Spleen (tissue), 11 donors: ENCODE measurements around the gene EIF4H. TPM values are rescaled to one million over a fixed set of nuclear protein-coding genes. Genes with fewer than 3 reads are reported as not detected.
A peak's percentile ranks its signal among the peaks of the same experiment; 100 is the strongest.

Experiments used
- DNase-seq: peaks from one replicate; pipeline ENCODE4 v3.0.0-alpha.2; 2020
- H3K27ac ChIP-seq, 8 donors: fragments of 200-600 bp; sonication (generic) in 7 of 8; 1 replicate in 4 of 8; 2 replicates in 4 of 8; pipeline versions ENCODE4 v1.5.0 to v1.8.0; 2016 to 2021; ENCODE audit warnings: inconsistent platforms in 4 of 8, mild to moderate bottlenecking in 4 of 8, moderate library complexity in 1 of 8
- H3K27me3 ChIP-seq, 7 donors: fragments of 200-600 bp; sonication (generic) in 6 of 7; replicated peaks in 1 of 7; 1 replicate in 4 of 7; 2 replicates in 3 of 7; pipeline versions ENCODE4 v1.5.0 to v1.8.0; 2016 to 2021; ENCODE audit warnings: inconsistent platforms in 3 of 7, mild to moderate bottlenecking in 1 of 7
- H3K36me3 ChIP-seq, 6 donors: fragments of 200-600 bp; sonication (generic) in 5 of 6; 1 replicate in 4 of 6; 2 replicates in 2 of 6; pipeline versions ENCODE4 v1.5.0 to v1.8.0; 2016 to 2021; ENCODE audit warnings: inconsistent platforms in 2 of 6
- H3K4me1 ChIP-seq, 6 donors: fragments of 200-600 bp; sonication (generic) in 5 of 6; 1 replicate in 3 of 6; 2 replicates in 3 of 6; pipeline versions ENCODE4 v1.5.0 to v1.8.0; 2016 to 2021; ENCODE audit warnings: inconsistent platforms in 3 of 6
- H3K4me3 ChIP-seq, 8 donors: fragments of 200-600 bp; sonication (generic) in 7 of 8; 1 replicate in 4 of 8; 2 replicates in 4 of 8; pipeline versions ENCODE4 v1.5.0 to v1.8.0; 2016 to 2021; ENCODE audit warnings: inconsistent platforms in 4 of 8, mild to moderate bottlenecking in 4 of 8, moderate library complexity in 2 of 8
- H3K9me3 ChIP-seq, 8 donors: fragments of 200-600 bp; sonication (generic) in 7 of 8; 1 replicate in 4 of 8; 2 replicates in 4 of 8; pipeline versions ENCODE4 v1.5.0 to v1.8.0; 2016 to 2021; ENCODE audit warnings: inconsistent platforms in 4 of 8
- POLR2A ChIP-seq, 3 donors: fragments of 450-650 bp; IDR thresholded peaks; one replicate each; pipeline ENCODE4 v1.5.1; 2017; ENCODE audit warnings: antibody characterized with exemption in 3 of 3, mild to moderate bottlenecking in 1 of 3
- POLR2AphosphoS5 ChIP-seq, 3 donors: sonication (generic); formaldehyde crosslinking; IDR thresholded peaks; one replicate each; pipeline ENCODE4 v1.5.1; 2017; ENCODE audit warnings: antibody characterized with exemption in 3 of 3
- WGBS, 5 donors: extraction: QIAGEN DNeasy Blood & Tissue Kit in 3 of 5; methylation state at CpG; one replicate each; pipeline versions ENCODE4 v1.1.5 to v1.1.7; 2013 to 2018; 5-methylcytosine and 5-hydroxymethylcytosine counted together
- intact Hi-C: fragments of 100-400 bp; cut with DNase I; formaldehyde crosslinking; loops from one replicate; pipeline ENCODE4 v1.15.0; 2023; ENCODE audit warnings: low total_unique reads
- polyA plus RNA-seq, 3 donors: library from polyadenylated mRNA; stranded (reverse); fragments of 200-250 nt; gene quantifications; one replicate each; pipeline ENCODE4 v1.2.1, GENCODE V29; 2013
- total RNA-seq, 7 donors: library from RNA; depleted of rRNA in 3 of 7; stranded (reverse); fragments of >200 nt in 3 of 7; fragmentation: NEBNext Ultra II Directional in 4 of 7; extraction: Animal tissue kit (Norgen Biotek cat#: 25700) in 4 of 7; gene quantifications; one replicate each; pipeline versions ENCODE4 v1.1.0 to v1.2.1, GENCODE V29; 2016 to 2021
- TF ChIP-seq, protein P1 (sequence below), 11 experiments: fragments of 200-600 bp in 7 of 11; fragments of 450-650 bp in 4 of 11; sonication (generic) in 4 of 11; IDR thresholded peaks in 8 of 11; conservative IDR thresholded peaks in 3 of 11; 1 replicate in 7 of 11; 2 replicates in 4 of 11; pipeline versions ENCODE4 v1.4.0 to v1.8.0; 2016 to 2021; ENCODE audit warnings: antibody characterized with exemption in 11 of 11, inconsistent platforms in 4 of 11, mild to moderate bottlenecking in 1 of 11
- donor health status: healthy with polysubstance abuse.
- donor health status: DM: no; HTN: no; CAD: no; lungs with moderate emphysema.
- donor health status: DM: no; HTN: no; CAD: no.
- donor health status: Bipolar disorder and iron deficiency.
- donor health status: healthy.
- donor health status: DM: no; HTN: no; CAD: no.
- donor health status: DM: yes; HTN: yes; CAD: no.

EIF4H gene
- total and polyA plus RNA-seq, 10 donors, result 75.5 to 224 (median 185) TPM

DNA sequence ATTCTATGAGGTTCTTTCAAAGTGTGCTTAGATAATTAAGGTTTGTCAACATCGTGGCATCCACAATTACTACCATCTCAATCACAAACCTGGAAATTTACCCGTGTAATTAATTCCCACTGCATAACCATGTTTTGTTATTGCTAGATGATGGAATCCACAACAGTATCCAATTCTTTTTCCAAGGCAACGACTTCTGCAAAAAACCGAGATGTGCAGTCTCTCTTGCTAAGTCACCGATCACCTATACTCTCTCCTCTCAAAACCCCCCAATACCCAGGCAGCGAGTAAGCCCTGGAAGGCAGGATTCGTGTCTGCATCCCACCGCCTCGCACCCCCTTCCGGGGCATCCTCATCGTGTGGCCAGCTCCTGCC is 678 bp upstream of the EIF4H start:
- intact Hi-C loops, result loop anchor here (5.0 kb wide), 1 partner anchor 91 kb away; the partner anchor contains the start of gene LIMK1
- H3K27me3 ChIP-seq, result no peaks in the 10 kb centered on the region
- no peaks in the 10 kb centered on the region for H3K9me3 ChIP-seq
- WGBS, 5 donors, result 3 to 5% (median 4%) methylated on average over 11 of the region's 11 CpGs
- no peak for DNase-seq
- TF ChIP-seq, protein P1, sequence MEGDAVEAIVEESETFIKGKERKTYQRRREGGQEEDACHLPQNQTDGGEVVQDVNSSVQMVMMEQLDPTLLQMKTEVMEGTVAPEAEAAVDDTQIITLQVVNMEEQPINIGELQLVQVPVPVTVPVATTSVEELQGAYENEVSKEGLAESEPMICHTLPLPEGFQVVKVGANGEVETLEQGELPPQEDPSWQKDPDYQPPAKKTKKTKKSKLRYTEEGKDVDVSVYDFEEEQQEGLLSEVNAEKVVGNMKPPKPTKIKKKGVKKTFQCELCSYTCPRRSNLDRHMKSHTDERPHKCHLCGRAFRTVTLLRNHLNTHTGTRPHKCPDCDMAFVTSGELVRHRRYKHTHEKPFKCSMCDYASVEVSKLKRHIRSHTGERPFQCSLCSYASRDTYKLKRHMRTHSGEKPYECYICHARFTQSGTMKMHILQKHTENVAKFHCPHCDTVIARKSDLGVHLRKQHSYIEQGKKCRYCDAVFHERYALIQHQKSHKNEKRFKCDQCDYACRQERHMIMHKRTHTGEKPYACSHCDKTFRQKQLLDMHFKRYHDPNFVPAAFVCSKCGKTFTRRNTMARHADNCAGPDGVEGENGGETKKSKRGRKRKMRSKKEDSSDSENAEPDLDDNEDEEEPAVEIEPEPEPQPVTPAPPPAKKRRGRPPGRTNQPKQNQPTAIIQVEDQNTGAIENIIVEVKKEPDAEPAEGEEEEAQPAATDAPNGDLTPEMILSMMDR (IDR thresholded peaks at IDR 0.05 in 8 of 11, conservative IDR thresholded peaks at IDR 0.05 in 3 of 11), result no peak
- TF ChIP-seq POLR2A (IDR thresholded peaks at IDR 0.05) (no peak), POLR2AphosphoS5 (IDR thresholded peaks at IDR 0.05) (no peak)
- peaks cover 0 to 26% (median 0%) of the 10 kb centered on the region in 6 donors for H3K36me3 ChIP-seq
- H3K4me1 ChIP-seq, result peaks cover 39 to 57% (median 48%) of the 10 kb centered on the region in 6 donors
- H3K27ac ChIP-seq, result peak overlapping the region; percentile 86 to 97 (median 94)
- H3K4me3 ChIP-seq, result peak overlapping the region; percentile 81 to 98 (median 90)

DNA sequence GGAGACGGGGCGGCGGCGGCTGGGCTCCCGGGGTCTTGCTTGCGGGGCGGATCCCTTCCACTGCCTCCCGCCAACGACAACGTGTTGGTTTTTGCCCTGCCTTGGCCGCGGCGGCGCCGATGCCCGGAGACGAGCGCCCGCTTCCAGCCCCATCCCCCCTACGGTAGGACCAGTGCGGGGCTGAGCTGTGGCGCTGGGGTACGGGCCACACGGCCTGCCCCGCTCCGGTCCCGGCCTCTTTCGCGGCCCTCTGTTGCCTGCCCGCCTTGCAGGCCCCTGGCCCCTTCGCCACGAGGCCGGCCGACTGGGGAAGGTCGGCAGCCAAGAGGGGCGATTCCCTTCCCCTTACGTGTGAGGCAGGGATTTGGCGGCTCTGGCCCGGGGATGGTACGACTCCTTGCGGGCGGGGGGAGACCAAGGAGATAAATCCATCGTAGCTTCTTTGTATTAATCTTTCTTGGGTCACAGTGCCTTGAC is 488 bp downstream of the EIF4H start:
- Histone ChIP-seq H3K9me3 (no peaks in the 10 kb centered on the region), H3K36me3 (peaks cover 0 to 37% (median 5%) of the 10 kb centered on the region in 6 donors), H3K4me3 (peak overlapping the region; percentile 81 to 98 (median 90)), H3K27me3 (no peaks in the 10 kb centered on the region), H3K27ac (peak overlapping the region; percentile 86 to 97 (median 94)), H3K4me1 (peaks cover 50 to 68% (median 60%) of the 10 kb centered on the region in 6 donors)
- WGBS, 5 donors, result 0 to 1% (median 1%) methylated on average over 23 to 43 of the region's 43 CpGs
- DNase-seq, result no peak
- TF ChIP-seq POLR2AphosphoS5 (IDR thresholded peaks at IDR 0.05), result no peak
- TF ChIP-seq, protein P1 (IDR thresholded peaks at IDR 0.05 in 8 of 11, conservative IDR thresholded peaks at IDR 0.05 in 3 of 11), result no peak
- TF ChIP-seq POLR2A (IDR thresholded peaks at IDR 0.05), result no peak
- intact Hi-C loops, result loop anchor here (5.0 kb wide), 1 partner anchor 92 kb away; the partner anchor contains the start of gene LIMK1

DNA sequence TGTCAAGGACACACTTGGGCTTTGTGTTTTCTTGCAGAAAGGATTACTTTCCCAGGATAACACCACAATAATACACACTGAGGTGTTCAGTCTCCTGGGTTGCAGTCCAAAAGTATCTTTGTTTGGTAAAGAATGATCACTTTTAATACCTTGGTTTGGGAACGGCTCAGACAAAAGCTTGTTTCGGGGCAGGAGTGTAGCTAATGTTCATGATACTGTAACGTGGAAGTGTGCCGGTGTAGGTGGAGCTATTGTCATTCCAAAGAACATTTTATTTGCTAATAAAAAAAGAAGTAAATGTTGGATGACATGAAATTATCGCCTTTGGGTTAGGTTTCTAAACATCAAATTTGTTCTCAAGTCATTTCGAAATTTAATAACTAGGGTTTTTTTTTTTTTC is 1.2 kb downstream of the EIF4H start:
- Histone ChIP-seq H3K4me3 (peak overlapping the region; percentile 81 to 98 (median 90)), H3K27ac (peak overlapping the region in 5 of 8 donors; percentile 93 to 97 (median 96)), H3K27me3 (no peaks in the 10 kb centered on the region), H3K4me1 (peaks cover 57 to 75% (median 67%) of the 10 kb centered on the region in 6 donors), H3K9me3 (no peaks in the 10 kb centered on the region), H3K36me3 (peaks cover 0 to 44% (median 7%) of the 10 kb centered on the region in 6 donors)
- TF ChIP-seq, protein P1 (IDR thresholded peaks at IDR 0.05 in 8 of 11, conservative IDR thresholded peaks at IDR 0.05 in 3 of 11), result no peak
- no peak for TF ChIP-seq POLR2AphosphoS5 (IDR thresholded peaks at IDR 0.05)
- no peak for TF ChIP-seq POLR2A (IDR thresholded peaks at IDR 0.05)
- 9 to 21% (median 10%) methylated on average over 6 of the region's 6 CpGs for WGBS, 5 donors
- intact Hi-C loops, result no loop called here
- DNase-seq, result no peak

DNA sequence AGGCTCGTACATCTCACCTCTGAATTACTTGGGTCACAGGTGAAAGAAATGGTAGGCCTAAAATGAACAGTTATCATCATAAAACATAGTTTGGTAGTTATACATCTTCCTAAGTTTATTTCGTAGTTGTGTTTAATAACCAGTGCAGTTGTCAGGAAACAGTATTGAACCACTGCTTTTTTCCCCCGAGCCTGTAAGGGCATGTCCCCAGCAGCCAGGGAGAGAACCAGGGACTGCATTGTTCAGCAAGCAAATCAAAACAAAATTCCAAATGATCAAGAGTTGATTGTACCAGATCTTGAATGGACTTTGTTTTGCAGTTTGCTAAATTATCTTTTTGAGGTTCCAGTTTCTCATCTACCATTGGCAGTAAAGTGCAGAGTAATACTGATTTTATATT is 2.4 kb downstream of the EIF4H start:
- peak overlapping the region in 1 of 8 donors; percentile 96 for H3K4me3 ChIP-seq
- TF ChIP-seq POLR2A (IDR thresholded peaks at IDR 0.05), result no peak
- TF ChIP-seq, protein P1 (IDR thresholded peaks at IDR 0.05 in 8 of 11, conservative IDR thresholded peaks at IDR 0.05 in 3 of 11), result no peak
- TF ChIP-seq POLR2AphosphoS5 (IDR thresholded peaks at IDR 0.05), result no peak
- DNase-seq, result no peak
- WGBS, 5 donors, result 58 to 75% (median 59%) methylated on average over 3 of the region's 3 CpGs
- H3K27ac ChIP-seq, result peak overlapping the region in 3 of 8 donors; percentile 5 to 47 (median 39)
- intact Hi-C loops, result no loop called here
- H3K27me3 ChIP-seq, result no peaks in the 10 kb centered on the region
- H3K36me3 ChIP-seq, result peaks cover 0 to 56% (median 16%) of the 10 kb centered on the region in 6 donors
- peaks cover 63 to 88% (median 78%) of the 10 kb centered on the region in 6 donors for H3K4me1 ChIP-seq
- H3K9me3 ChIP-seq, result no peaks in the 10 kb centered on the region
